IMR-90 (cell line): Measurements from ENCODE around the gene TNFAIP8.

ENCODE experiments used
- CTCF ChIP-seq: conservative IDR thresholded peaks from 2 replicates; pipeline ENCODE4 v1.5.1; 2012; ENCODE audit warnings: mild to moderate bottlenecking, low read depth, low read length, improper control_type of control experiment
- POLR2A ChIP-seq: IDR thresholded peaks from 2 replicates; pipeline ENCODE4 v1.6.1; 2012; ENCODE audit warnings: mild to moderate bottlenecking, low read depth, low read length

- no peak for TF ChIP-seq CTCF
- TF ChIP-seq POLR2A = no peak
Observed at GRCh38 chr5:119402555-119402954, 46.7 kb downstream of the TNFAIP8 start.
